SK-N-SH treated with all-trans-retinoic acid at 6 μM for 48 hours (cell line): ENCODE measurements around the gene ZNF385B.

Source experiments
- ATAC-seq: fragments of 200-7000 bp; cut with Tn5 transposase; 3 replicates; pipeline ENCODE4 v1.9.1; 2020; ENCODE audit warnings: mild to moderate bottlenecking, moderate library complexity
- CREB5 ChIP-seq: fragments of 250-450 bp; sonication (Bioruptor Pico); IDR thresholded peaks from 2 replicates; pipeline ENCODE4 v1.5.1; 2020; ENCODE audit warnings: low read depth, mild to moderate bottlenecking, moderate library complexity
- CSDC2 ChIP-seq: fragments of 250-450 bp; sonication (Bioruptor Pico); IDR thresholded peaks from 2 replicates; pipeline ENCODE4 v1.5.0; 2020; ENCODE audit warnings: mild to moderate bottlenecking, moderate library complexity
- CSRNP3 ChIP-seq: fragments of 250-450 bp; sonication (Bioruptor Pico); IDR thresholded peaks from 2 replicates; pipeline ENCODE4 v1.5.1; 2021; ENCODE audit warnings: mild to moderate bottlenecking, moderate library complexity
- ESRRG ChIP-seq: fragments of 250-450 bp; sonication (Bioruptor Pico); IDR thresholded peaks from 2 replicates; pipeline ENCODE4 v1.6.1; 2021; ENCODE audit warnings: mild to moderate bottlenecking
- GLIS3 ChIP-seq: fragments of 250-450 bp; sonication (Bioruptor Pico); IDR thresholded peaks from 2 replicates; pipeline ENCODE4 v1.5.0; 2020; ENCODE audit warnings: mild to moderate bottlenecking, moderate library complexity
- OSR1 ChIP-seq: fragments of 250-450 bp; sonication (Bioruptor Pico); IDR thresholded peaks from 2 replicates; pipeline ENCODE4 v1.8.0; 2022; ENCODE audit warnings: moderate library complexity, mild to moderate bottlenecking, inconsistent platforms
- POU6F1 ChIP-seq: fragments of 250-450 bp; sonication (Bioruptor Pico); IDR thresholded peaks from 2 replicates; pipeline ENCODE4 v1.8.0; 2021; ENCODE audit warnings: low read depth, mild to moderate bottlenecking, moderate library complexity, borderline replicate concordance
- PPARA ChIP-seq: fragments of 250-450 bp; sonication (Bioruptor Pico); IDR thresholded peaks from 2 replicates; pipeline ENCODE4 v1.5.0; 2020; ENCODE audit warnings: mild to moderate bottlenecking, borderline replicate concordance
- SNAI2 ChIP-seq: fragments of 250-450 bp; sonication (Bioruptor Pico); IDR thresholded peaks from 2 replicates; pipeline ENCODE4 v1.5.0; 2020; ENCODE audit warnings: mild to moderate bottlenecking, moderate library complexity
- TOX ChIP-seq: fragments of 250-450 bp; sonication (Bioruptor Pico); IDR thresholded peaks from 2 replicates; pipeline ENCODE4 v1.8.0; 2021; ENCODE audit warnings: mild to moderate bottlenecking, moderate library complexity, borderline replicate concordance
- ZC3H10 ChIP-seq: fragments of 250-450 bp; sonication (Bioruptor Pico); IDR thresholded peaks from 2 replicates; pipeline ENCODE4 v1.5.1; 2021; ENCODE audit warnings: mild to moderate bottlenecking, moderate library complexity
- ZFP3 ChIP-seq: fragments of 250-450 bp; sonication (Bioruptor Pico); IDR thresholded peaks from 2 replicates; pipeline ENCODE4 v1.5.0; 2020; ENCODE audit warnings: mild to moderate bottlenecking, moderate library complexity
- ZFP30 ChIP-seq: fragments of 450-650 bp; formaldehyde crosslinking; IDR thresholded peaks from 2 replicates; pipeline ENCODE4 v1.5.0; 2022; ENCODE audit warnings: mild to moderate bottlenecking, moderate library complexity
- ZNF565 ChIP-seq: fragments of 450-650 bp; formaldehyde crosslinking; conservative IDR thresholded peaks from 2 replicates; pipeline ENCODE4 v1.5.0; 2020; ENCODE audit warnings: low read depth, mild to moderate bottlenecking, moderate library complexity
- ZNF70 ChIP-seq: fragments of 450-650 bp; formaldehyde crosslinking; IDR thresholded peaks from 2 replicates; pipeline ENCODE4 v1.5.0; 2020; ENCODE audit warnings: mild to moderate bottlenecking, moderate library complexity
- TF ChIP-seq, protein P1 (sequence below): fragments of 250-450 bp; sonication (Bioruptor Pico); IDR thresholded peaks from 2 replicates; pipeline ENCODE4 v1.5.0; 2020; ENCODE audit warnings: mild to moderate bottlenecking, moderate library complexity
- TF ChIP-seq, protein P2 (sequence below): fragments of 250-450 bp; sonication (Bioruptor Pico); IDR thresholded peaks from 2 replicates; pipeline ENCODE4 v1.8.0; 2020; ENCODE audit warnings: mild to moderate bottlenecking, moderate library complexity, borderline replicate concordance

ZNF385B gene

DNA sequence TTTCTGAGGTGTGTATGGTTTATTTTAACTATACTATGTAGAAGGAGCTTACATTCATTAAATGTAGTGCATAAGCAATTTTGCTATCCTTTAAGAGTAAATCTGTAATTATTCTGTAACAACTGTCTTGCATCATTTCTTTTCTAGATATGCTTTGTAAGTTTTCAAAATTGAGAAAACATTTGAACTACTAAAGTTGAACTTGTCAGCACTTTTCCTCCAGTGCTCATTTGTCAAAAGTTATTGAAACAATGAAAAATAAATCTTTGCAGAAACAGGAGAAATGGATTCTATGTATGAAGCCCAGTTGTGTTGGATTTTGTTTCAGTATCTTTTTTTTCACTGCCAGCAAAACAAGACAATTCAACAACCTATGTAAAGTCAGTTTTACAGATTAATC, 14.5 kb upstream of the ZNF385B start:
- ATAC-seq, result no peak

DNA sequence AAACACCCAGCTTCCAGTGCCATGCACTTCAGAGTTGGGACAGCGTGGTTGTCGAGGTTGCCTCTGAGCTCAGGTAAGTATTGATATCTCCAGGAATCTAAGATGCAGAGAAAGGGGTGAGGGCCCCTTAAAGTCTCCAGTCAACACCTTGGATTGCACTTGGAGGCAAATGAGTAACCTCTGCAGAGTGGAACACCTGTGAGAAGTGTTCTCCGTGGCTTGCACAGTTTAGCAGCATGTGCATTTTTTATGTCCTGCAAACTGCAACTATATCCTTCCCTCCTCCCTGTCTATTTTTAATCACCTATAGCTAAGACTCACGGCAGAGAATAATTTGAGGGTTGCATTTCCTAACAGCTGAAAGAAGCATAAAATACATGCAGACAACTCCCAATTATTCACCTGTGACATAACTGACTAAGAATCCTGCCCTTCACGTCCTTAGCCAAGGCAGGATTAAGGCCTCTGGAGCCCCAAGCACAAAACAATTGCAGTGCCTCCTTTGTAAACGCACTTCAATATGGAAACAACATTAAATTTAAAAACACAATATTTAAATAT, 1.6 kb upstream of the ZNF385B start:
- ATAC-seq, result no peak
- TF ChIP-seq ZNF565 (no peak), PPARA (no peak), CSRNP3 (CRISPR knock-in tag) (no peak), ESRRG (CRISPR knock-in tag) (no peak)
- TF ChIP-seq, protein P1, sequence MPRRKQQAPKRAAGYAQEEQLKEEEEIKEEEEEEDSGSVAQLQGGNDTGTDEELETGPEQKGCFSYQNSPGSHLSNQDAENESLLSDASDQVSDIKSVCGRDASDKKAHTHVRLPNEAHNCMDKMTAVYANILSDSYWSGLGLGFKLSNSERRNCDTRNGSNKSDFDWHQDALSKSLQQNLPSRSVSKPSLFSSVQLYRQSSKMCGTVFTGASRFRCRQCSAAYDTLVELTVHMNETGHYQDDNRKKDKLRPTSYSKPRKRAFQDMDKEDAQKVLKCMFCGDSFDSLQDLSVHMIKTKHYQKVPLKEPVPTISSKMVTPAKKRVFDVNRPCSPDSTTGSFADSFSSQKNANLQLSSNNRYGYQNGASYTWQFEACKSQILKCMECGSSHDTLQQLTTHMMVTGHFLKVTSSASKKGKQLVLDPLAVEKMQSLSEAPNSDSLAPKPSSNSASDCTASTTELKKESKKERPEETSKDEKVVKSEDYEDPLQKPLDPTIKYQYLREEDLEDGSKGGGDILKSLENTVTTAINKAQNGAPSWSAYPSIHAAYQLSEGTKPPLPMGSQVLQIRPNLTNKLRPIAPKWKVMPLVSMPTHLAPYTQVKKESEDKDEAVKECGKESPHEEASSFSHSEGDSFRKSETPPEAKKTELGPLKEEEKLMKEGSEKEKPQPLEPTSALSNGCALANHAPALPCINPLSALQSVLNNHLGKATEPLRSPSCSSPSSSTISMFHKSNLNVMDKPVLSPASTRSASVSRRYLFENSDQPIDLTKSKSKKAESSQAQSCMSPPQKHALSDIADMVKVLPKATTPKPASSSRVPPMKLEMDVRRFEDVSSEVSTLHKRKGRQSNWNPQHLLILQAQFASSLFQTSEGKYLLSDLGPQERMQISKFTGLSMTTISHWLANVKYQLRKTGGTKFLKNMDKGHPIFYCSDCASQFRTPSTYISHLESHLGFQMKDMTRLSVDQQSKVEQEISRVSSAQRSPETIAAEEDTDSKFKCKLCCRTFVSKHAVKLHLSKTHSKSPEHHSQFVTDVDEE (CRISPR knock-in tag), result no peak

More for the DNA sequence above, 14.5 kb upstream of the ZNF385B start:
- TF ChIP-seq, protein P2, sequence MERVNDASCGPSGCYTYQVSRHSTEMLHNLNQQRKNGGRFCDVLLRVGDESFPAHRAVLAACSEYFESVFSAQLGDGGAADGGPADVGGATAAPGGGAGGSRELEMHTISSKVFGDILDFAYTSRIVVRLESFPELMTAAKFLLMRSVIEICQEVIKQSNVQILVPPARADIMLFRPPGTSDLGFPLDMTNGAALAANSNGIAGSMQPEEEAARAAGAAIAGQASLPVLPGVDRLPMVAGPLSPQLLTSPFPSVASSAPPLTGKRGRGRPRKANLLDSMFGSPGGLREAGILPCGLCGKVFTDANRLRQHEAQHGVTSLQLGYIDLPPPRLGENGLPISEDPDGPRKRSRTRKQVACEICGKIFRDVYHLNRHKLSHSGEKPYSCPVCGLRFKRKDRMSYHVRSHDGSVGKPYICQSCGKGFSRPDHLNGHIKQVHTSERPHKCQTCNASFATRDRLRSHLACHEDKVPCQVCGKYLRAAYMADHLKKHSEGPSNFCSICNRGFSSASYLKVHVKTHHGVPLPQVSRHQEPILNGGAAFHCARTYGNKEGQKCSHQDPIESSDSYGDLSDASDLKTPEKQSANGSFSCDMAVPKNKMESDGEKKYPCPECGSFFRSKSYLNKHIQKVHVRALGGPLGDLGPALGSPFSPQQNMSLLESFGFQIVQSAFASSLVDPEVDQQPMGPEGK, result no peak
- TF ChIP-seq TOX (CRISPR knock-in tag) (no peak), OSR1 (CRISPR knock-in tag) (no peak), POU6F1 (no peak), GLIS3 (no peak), ZC3H10 (CRISPR knock-in tag) (no peak), CSDC2 (no peak), ESRRG (CRISPR knock-in tag) (no peak), ZFP30 (CRISPR knock-in tag) (no peak)
- TF ChIP-seq, protein P1 (CRISPR knock-in tag), result no peak

DNA sequence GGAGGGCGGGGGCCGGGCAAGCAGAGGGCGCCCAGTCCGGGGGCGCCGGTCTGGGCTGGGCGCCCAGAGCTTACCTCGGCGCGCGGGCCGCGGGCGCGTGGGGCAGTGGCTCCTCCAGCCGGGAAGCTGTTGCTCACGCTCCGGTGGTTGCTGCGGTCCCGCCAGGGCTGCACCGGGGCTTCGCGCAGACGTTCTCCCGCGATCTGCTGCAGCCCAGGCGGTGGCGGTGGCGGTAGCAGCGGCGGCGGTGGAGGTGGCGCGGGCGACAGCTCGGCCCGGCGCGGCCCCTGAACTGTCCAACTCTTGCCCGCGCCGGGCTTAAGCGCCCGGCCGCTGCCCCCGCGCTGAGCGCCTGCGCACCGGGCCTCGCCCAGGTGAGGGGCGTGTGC, 391 bp downstream of the ZNF385B start:
- peak; percentile 75 for ATAC-seq
- TF ChIP-seq ZFP3 (CRISPR knock-in tag) (no peak), SNAI2 (CRISPR knock-in tag) (no peak), ZC3H10 (CRISPR knock-in tag) (no peak), ZNF70 (CRISPR knock-in tag) (no peak), CREB5 (CRISPR knock-in tag) (no peak), PPARA (no peak), OSR1 (CRISPR knock-in tag) (no peak)
